ENCODE data around the gene CLDN5.
"Not testable (repeated sequence)": the region's sequence is repeated elsewhere in the genome, so short reads cannot be mapped to it uniquely, and the experiment has no call there.

The CLDN5 gene, protein sequence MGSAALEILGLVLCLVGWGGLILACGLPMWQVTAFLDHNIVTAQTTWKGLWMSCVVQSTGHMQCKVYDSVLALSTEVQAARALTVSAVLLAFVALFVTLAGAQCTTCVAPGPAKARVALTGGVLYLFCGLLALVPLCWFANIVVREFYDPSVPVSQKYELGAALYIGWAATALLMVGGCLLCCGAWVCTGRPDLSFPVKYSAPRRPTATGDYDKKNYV

GRCh38 chr22:19524170-19525115 lies at the start of gene CLDN5:
TSS of gene CLDN5 (minus strand) at chr22:19524410. CDS start at chr22:19524255, 155 bp downstream.
- DNase-seq, result no peak

DNA sequence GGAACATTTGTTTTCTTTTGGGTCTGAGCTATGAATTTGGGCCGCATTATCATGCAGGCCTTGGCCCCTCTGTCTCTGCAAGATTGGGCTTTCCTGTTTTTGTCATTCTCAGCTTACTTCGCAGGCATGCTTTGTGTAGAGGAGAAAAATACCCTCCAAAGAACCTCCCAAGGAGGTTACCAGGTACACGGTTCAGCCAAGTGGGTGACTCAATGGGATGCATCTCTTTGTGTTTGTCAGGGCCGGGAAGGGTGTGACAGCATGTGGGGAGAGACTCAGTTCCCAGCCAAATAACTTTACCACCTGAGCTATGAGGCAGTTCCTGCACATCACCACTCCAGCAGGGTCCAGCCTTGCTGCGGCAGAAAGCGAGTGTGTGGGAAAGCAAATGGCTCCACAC lies 47.8 kb upstream of the CLDN5 start:
- DNase-seq, result no peak

DNA sequence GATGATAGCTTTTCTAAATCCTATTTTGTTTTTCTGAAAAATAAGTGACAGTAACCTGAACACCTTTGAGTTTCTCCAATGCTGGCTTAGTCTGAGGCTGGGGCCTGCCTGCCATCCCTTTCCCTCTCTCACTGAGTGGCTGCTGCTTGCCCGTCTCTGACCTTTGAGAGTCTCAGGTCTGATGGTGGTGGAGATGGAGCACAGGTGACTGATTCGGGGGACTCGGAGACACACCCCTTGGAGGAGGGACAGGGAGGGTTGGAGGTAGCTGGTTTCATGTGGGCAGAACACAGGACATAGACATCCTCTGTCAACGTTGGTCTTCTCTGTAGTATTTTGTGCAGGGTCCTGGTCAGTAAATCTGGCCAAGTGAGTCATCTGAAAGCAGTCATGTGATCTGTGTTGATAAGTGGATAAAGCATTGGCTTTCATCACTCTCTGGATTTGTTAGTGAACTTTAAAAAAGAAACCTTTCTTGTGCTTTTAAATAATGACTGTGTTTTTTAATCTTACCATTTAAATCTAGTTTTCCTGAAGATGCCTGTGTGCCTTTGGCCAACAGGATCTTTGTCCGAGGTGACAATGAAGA lies 47.1 kb upstream of the CLDN5 start:
- no peak for DNase-seq

DNA sequence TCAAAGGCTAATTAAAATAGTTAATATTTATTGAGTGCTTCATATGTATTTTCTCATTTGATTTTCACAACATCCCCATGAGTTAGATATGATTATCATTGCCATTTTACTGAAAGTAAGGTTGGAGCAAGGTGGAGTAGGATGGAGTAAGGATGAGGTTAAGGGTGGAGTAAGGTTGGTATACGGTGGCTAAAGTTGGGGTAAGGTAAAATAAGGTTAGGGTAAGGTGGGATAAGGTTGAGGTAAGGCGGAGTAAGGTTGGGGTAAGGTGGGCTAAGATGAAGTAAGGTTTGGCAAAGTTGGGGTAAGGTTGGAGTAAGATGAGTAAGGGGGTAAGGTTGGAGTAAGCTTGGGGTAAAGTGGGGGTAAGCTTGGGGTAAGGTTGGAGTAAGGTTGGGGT lies 45.8 kb upstream of the CLDN5 start:
- DNase-seq, result no peak

DNA sequence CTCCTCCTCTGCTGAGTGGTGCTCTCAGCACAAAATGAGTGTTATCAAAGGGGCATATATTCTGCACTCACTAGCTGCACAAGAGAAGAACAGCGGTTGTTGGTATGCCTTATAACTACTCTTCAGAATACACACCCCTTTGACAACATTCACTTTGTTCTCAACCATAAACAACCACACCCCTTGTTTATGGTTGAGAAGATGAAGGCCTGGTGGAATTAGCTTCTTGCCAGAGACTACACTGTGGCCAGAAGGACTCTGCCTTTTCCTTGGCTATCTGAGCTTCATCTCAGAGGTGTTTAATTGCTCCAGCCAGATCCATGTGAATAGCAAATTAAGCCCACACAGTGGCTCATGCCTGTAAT lies 45.0 kb upstream of the CLDN5 start:
- DNase-seq, result no peak

DNA sequence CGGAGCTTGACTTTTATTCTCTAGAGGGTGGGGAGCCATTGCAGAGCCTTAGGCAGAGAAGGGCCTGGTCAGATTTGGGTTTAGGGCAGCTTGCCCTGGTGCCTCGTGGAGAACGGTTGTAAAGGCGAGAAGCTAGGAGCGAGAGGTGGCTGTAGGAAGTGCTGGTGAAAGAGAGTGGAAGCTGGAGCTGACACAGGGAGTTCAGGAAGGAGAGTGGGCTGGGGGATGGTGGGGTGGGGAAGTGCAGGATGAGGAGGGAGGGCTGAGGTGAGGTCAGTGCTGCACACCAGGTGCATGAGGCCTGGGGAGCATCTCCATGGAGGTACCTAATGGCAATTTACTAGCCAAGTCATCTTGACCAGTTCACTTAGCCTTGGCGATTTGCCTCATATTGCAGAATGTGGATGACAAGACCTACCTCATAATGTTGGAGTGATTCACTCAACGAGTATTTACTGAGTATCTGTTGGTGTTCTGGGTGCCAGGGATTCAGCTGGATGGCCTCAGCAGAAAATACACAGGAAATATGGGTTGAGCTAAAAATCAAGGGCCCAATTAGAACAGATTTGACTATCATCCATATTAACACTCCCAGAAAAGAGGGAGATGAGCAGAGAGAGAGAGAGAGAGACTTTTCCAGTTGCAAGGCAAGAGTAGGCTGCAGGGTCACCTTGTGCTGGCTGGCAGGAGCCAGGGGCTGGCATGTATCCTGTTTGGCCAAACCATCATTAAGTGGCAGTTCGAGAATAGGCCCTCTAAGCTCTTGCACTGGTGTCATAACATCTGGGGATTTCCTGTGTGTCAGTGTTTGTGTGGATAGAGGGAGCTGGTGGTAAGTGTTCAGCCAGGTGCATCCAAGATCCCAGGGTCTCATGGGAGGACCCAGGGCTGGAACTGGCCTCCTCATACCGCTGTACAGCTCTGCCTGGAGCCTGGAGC lies 44.4 kb upstream of the CLDN5 start:
- DNase-seq, result no peak

DNA sequence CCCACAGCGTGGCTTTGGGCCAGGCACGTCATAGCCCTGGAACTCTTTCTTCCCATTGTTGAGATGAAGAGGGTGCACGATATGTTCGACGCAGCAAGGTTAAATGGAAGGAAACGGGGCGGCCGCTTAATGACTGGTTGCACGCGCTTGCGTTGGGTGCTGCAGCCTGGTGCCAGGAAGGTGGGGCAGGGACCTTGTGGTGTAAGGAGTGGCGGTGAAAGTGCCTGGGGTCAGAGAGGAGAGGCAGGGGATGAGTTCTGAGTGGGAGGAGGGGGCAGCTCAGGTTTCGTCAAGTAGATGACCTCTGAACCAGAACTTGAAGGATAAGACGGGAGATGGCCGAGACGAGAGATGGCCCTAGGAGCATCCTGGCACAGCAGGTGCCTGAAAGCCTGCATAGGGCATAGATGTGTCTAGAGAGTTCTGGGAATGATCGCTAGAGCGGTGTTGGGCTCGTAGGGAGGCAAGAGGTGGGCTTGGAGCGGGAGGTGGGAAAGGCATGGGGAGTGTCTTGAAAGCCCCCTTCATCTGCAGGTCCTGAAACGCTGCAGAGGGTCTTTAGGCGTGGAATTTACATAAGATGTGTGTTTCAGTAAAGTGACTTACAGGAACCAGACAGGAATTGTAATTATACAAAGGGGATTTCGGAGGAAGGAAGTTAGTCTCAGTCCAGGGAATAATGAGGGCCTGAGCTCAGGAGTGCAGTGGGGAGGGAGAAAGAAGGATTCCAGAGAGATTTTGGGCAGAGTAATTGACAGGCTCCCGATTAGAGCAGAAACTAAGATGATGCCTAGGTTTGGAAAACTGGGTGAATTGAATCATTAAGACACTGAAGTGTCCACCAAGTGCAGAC lies 43.2 kb upstream of the CLDN5 start:
- no peak for DNase-seq

DNA sequence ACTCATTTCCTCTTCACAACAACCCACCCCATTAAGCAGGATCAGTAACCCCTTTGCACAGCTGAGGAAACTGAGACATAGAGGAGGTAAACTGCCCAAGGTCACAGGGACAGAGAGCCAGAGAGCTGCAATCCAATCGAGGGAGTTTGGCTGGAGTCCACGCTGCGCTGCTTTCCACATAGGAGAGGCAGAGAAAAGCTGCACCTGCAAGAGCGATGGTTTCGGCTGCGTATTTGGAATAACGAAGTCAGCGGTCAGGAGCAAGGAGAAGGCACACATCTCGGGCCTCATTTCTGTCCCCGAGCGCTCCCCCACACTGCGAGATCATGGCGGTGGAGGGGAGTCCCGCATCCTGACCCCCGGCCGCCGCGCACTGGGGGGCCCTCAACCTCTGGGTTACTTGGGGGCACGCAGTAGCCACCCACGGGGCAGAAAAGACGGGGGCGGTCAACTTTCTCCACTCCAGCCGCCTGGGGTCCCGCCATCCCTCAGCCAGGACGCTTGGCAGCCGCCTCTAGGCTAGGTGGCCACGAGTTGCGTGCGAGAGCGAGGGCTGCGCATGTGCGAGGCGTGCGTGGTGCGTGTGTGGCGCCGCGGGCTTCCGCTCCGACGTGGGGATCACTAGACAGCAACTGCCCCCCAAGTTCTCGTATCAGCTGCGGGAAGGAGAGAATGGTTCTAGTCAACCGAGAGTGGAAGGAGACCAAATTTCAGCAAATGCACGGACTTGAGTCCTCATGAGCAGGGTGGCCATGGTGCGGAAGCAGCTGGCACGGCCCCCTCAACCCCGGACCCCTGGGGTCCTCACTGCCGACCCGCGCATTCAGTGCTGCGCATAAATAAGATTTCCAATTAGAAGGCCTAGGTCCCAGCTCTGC lies 42.3 kb upstream of the CLDN5 start:
- no peak for DNase-seq

DNA sequence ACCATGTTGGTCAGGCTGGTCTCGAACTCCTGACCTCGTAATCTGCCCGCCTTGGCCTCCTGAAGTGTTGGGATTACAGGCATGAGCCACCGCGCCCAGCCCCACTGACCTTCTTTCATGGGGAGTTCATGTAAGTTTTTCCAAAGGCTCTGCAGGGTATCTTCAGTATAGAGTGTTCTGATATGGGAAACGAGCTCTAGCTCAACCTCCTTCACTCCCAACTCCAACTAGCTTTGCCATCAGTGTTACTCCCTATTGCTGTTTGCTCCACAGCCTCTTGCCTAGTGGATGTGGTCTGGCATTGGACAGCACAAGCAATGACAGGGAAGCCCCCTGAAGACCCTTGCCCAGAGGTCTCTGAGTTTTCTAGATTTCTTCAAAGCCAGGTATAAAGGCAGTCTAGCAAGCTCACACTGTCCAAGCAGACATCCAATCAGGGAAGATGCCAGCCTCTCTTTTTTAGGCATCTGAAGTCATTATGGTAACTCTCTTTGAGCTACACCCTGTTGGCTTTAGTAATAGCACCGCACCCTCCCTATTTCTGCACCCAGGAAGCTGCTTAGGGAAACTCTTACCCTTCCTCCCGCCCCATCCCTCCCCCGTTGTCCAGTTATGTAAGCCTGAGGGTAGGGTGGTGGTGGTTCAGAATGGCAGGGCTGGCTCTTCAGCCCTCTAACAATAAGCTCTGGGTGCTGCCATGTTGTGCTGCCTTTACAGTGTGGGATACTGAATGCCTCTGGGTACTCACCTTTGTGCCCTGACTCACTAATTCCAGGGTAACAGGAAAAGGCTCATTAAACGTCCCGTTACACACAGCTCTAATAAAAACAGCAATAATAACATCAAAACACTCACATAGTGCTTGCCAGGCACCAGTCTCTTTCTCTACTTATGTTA lies 41.4 kb upstream of the CLDN5 start:
- DNase-seq, result no peak

DNA sequence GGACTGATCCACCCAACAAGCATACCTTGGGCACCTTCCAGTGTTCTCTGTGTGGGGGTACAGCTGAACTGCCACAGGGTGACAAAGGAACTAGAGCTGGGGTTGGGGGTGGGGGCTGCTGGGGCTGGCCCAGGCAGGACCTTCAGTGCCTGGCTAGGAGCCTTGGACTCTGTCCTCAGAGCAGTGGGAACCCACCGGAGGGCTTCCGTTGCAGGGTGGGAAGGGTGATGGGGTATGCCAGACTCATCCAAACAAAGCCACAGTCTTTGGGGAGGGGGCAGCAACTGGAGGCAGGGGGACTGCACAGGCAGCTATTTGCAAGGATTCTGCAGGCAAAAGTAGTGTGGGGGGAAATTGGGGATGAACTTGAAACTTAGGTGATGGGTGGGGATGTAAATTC lies 35.7 kb upstream of the CLDN5 start:
- no peak for DNase-seq

- no peak for DNase-seq
Observed at GRCh38 chr22:19559324-19559811, 35.2 kb upstream of the CLDN5 start.

- no peak for DNase-seq
Observed at GRCh38 chr22:19556963-19557545, 32.8 kb upstream of the CLDN5 start.

DNA sequence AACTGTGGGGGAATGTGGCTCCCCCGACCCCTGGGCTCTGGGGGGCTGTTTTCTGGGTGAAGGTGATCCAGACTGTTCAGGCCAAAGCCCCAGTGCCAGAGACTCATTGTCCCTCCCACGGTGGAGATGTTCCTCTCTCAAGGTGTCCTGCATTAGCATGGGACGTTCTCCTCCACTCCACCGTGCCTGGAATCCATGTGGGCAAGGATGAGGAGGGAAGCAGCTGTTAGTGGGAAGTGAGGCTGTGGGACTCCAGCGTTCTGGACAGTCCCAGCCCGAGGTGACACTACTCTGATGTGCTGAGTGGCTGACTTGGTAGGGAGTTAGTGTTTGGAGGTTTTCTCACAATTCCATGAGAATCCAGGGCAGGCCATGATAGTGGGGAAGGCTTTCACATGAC lies 31.4 kb upstream of the CLDN5 start:
- DNase-seq, result no peak

- DNase-seq, result no peak
Observed at GRCh38 chr22:19554834-19555404, 30.7 kb upstream of the CLDN5 start.

DNA sequence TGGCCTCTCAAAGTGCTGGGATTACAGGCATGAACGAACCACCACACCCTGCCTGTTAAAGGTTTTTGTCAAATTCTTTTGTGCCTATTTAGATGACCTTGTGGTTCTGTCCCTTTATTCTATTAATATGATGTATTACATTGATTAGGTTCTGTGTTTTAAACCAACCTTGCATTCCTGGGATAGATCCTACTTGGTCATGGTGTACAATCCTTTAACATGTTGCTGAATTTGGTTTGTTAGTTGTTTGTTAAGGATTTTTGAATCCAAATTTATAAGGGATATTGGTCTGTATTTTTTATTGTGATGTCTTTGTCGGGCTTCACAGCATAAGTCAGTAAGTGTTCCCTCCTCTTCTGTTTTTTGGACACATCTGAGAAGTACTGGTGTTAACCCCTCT lies 29.0 kb upstream of the CLDN5 start:
- no peak for DNase-seq

- no peak for DNase-seq
Observed at GRCh38 chr22:19550382-19550781, 26.2 kb upstream of the CLDN5 start.

- no peak for DNase-seq
Observed at GRCh38 chr22:19549428-19549827, 25.2 kb upstream of the CLDN5 start.

DNA sequence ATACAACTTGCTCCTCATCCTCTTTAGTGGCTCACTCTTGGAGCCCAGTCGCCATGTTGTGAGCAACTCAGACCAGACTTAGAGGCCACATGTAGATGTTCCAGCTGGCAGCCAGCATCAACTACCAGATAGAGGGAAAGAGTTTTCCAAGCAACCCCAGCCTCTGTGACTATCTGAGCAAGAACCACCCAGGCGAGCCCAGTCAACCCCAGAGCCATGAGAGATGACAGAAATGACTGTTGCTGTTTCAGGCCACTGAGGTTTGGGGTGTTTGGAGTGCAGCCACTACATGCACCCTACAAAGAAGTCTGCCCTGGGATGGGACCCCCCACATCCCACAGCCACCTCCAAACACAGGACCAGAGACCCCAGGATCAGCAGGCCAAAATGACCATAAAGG lies 24.8 kb upstream of the CLDN5 start:
- DNase-seq, result no peak

DNA sequence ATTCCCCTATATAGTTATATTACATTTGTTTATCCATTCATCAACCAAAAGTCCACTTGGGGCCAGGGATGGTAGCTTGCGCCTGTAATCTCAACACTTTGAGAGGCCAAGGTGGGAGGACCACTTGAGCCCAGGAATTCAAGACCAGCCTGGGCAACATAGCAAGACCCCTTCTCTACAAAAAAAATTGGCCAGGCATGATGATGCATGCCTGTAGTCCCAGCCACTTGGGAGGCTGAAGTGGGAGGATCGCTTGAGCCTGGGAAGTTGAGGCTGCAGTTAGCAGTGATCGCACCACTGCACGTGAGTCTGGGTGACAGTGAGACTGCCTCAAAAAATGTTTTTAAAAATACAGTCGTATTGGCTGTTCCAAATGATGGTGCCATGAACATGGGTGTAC lies 24.2 kb upstream of the CLDN5 start:
- DNase-seq, result not testable (repeated sequence)
